GM04503 (cell line): ENCODE results near the gene RCOR1.

Experiments
- DNase-seq: peaks from one replicate; pipeline ENCODE4 v3.0.0-alpha.2; 2012; ENCODE audit warnings: low read depth

Gene RCOR1

DNA sequence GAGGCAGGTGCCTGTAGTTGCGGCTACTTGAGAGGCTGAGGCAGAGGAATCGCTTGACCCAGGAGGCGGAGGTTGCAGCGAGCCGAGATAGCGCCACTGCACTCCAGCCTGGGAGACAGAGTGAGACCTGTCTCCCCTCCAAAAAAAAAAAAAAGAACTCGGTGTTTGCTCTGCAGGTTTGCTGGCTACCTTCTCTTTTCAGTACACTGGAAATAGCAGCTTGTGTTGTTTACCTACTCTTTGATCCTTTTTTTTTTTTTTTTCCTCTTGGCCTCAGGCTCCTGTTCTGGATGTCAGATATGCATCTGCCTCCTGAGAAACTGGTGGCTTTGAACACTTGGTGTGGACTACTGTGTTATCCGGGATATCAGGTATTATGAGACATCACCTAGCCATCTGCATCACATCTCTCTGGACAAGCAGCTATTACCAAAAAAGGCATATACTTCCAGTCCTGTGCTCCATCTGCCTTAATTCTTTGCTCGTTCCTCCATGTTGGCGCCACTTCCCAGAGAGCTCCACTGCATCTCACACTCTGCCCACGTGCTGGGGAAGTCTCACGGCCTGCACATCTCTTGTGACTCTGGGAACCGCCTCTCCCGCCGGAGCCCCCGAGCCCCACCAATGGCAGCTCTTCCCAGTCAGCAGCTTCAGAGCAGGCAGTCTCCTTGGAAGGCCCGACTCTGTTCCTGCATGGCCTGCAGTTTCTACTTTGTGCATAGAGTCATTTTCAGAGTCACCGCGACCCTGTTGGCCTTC lies 133.9 kb downstream of the RCOR1 start:
- no peak for DNase-seq

DNA sequence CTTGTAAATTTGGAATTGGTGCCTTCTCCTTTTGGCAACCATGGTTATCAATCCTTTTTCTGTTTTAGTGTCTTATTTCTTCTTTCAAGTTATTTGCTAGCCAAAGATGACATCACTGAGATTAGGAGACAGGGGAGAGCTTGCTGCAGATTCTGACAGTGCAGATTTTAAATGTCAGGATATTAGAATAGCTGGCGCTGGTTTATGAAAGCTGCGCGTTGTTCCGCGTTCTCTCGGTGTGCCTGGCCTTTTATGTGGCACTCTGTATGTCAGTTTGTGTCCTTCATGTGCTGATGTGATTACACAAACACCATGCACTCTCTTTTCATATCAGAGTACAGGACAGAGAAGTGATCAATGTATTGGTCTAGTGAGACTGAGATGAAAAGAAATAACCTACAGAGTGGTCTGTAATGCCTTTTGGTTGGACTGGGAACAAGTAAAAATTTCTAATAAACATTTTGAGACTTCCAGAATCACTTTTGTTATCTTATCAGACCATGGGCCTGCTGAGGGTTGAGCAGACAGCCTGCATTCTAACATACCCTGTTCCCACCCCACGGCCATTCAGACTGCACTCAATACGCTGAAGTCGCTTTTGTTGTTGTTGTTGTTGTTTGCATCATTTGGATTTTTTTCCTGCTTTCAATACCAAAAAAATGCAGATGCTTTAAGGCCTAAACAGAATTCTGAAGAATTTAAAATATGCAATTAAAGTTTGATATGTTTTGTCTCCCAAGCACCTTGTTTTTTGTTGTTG lies 135.1 kb downstream of the RCOR1 start:
- DNase-seq = no peak

- no peak for DNase-seq
Measured at GRCh38 chr14:102728501-102728900, 136.1 kb downstream of the RCOR1 start.

GRCh38 chr14:102729268-102729667 lies 136.8 kb downstream of the RCOR1 start:
- no peak for DNase-seq

- DNase-seq = no peak
Measured at GRCh38 chr14:102729825-102730224, 137.4 kb downstream of the RCOR1 start.

DNA sequence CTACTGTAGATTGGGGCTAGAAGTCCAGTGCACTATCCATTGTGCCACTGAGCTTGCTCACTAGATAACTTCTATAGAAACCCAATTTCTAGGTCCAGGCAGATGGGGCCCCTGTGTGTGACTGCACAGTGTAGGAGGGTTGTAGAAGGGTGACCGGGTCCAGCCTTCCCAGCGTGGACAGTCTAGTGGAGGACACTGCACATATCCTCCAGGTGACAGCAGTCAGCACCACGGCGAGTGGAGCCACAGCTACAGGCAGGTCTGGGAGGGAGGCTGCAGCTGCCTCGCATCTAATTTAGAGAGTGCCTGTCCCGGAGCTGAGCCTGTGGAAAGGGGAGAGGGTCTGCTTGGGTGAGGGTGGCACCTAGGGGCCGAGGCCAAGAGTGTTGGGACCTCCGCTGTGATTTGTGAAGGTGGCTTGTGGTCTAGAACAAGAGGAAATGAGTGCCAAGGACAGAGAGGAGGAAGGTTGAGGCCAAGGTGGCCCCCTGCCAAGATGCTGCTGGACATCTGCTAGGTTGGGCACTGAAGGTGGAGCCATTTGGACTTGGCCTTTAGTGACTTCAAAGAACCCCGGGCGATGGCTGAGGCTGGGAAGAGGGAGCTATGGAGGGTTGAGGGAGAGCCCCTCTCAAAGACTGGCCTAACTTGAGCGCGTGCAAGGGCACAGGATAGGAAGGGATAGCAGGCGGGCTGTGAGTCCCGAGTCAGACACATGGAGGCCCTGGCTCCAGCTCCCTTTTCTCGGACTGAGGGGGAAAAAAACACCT lies 138.8 kb downstream of the RCOR1 start:
- no peak for DNase-seq

GRCh38 chr14:102731871-102732800 lies 139.7 kb downstream of the RCOR1 start:
- DNase-seq = no peak

GRCh38 chr14:102732924-102733323 lies 140.5 kb downstream of the RCOR1 start:
- DNase-seq = no peak

DNA sequence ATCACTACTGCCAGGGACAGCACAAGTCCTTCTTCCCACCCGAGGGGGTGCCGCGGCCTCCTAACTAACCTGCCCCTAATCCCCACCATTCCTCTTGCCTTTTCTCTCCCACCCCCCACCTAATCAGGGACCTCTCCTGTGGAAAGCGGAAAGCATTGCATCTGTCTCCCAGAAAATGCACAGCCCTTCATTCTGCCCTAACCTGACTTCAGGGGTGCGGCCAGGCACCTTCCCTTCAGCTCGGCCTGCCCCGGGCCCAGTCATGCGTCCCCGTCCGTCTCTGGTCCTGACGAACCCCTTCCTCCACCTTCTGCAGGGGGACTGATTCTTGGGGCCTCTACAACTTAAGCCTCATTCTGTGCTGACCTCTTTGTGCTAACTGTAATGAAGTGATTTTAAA lies 140.9 kb downstream of the RCOR1 start:
- DNase-seq = no peak

- DNase-seq = no peak
Measured at GRCh38 chr14:102734436-102734835, 142.0 kb downstream of the RCOR1 start.

GRCh38 chr14:102736956-102737355 lies 144.5 kb downstream of the RCOR1 start:
- no peak for DNase-seq

DNA sequence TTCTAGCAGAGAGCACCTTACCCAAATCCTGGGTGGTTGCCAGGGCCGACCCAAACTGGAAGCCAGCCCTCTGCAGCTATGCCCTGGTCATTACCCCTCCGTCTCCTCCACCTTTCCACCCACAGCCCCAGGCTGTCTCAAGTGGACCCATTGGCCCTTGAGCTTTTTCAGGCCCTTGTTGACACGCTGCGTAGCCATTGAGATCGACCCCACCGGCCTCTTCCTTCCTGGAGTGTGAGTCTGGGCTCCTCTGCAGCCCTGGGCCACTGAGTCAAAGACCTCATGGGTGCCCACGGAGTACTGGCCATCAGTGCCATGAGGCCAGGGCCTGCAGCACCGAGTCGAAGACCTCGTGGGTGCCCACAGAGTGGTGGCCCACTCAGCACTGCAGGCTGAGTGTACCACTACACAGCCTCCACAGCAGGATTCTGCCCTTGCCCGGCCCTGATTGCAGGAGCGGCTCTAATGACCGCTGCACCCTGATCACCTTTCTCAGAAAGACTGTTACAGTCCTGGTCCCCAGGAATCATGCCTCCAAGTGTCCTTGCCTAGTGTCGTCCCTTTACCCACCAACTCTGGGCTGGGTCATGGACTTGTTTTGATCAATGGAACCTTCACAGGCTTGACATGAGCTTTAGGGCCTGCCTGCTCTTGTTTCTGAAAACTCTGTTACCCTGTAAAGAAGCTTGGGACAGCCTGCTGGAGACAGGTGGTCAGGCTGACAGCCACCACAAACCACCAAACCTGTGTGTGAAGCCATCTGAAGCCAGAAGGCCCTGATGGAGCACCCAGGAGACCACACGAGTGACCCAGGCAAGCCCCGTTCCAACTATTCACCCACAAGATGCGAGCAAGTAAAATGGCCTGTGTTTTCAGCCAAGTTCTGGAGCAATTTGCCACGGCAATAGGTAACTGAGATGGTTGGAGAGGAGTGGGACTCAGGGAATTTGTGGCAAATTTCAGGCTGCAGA lies 145.2 kb downstream of the RCOR1 start:
- no peak for DNase-seq

DNA sequence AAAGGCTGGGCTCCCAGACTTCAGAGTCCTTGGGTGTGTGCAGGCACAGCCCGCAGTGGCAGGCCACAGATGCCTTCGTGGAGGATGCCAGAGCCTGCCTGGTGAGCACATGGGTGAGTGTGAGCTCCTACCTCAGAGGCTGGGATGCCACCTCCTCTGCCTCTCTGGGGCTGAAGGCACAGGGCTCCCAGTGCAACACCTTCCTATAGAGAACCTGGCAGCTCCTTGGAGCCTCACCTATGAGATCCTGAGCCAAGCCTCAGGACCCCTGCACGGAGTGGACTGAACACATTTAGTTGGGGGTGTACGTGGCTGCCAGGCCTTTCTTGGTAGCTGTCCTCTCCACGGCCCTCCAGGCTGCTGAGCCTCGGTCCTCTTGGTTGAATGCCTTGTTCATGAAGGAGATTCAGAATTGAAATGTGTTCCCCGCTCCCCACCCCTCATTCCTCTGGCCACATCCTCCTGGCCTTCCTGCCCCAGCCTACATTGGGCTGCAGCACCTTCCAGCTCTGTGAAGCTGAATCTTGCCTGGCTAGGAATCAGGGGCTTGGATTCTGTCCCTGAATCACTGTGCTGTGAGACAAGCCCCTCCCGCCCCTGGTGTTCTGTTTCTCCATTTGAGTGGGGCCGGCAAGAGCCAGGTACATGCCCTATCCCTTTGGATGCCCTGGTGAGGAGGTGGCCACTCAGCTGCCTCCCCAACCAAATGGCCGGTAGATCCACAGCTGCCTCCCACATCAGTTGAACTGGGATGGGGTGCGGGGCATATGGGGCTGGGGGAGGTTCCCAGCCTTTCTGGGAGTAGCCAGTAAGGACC lies 146.1 kb downstream of the RCOR1 start:
- DNase-seq = no peak

GRCh38 chr14:102739190-102739469 lies 146.7 kb downstream of the RCOR1 start:
- no peak for DNase-seq

DNA sequence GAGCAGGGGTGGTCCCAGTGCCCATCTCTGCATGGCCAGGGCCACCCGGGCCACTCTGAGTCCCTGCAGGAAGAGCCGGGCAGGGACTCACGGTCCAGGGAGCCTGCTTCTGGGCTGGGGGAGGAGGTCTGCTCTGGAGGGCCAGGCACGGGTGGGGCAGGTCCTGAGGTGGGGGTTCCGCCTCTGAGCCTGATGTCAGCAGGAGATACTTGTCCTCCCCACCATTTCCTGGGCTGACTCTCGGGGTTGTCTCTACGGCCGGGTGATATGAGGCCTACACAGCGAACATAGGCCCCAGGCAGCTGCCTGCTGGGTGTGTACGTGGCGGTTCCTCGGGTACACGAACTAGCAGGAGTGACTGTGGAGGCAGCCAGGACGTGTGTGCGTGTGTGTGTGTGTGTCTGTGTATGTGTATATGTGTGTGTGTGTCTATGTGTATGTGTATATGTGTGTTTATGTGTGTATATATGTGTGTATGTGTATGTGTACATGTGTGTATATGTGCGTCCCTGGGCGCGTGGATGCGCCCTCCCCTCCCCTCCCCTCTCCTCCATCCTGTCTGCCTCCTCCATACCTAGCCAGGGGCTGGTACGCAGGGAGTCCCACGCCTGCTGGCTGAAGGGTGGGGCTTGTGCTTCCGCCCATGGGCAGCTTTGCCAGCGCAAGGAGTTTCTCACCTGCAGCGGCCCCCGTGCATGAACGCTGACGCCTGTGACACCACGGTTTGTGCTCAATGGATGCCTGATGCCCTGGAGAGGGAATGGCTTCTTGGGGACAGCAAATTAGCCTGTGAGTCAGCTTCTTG lies 154.4 kb downstream of the RCOR1 start:
- DNase-seq = no peak

- no peak for DNase-seq
Measured at GRCh38 chr14:102748806-102749205, 156.4 kb downstream of the RCOR1 start.

GRCh38 chr14:102749393-102750305 lies 157.2 kb downstream of the RCOR1 start:
- no peak for DNase-seq

DNA sequence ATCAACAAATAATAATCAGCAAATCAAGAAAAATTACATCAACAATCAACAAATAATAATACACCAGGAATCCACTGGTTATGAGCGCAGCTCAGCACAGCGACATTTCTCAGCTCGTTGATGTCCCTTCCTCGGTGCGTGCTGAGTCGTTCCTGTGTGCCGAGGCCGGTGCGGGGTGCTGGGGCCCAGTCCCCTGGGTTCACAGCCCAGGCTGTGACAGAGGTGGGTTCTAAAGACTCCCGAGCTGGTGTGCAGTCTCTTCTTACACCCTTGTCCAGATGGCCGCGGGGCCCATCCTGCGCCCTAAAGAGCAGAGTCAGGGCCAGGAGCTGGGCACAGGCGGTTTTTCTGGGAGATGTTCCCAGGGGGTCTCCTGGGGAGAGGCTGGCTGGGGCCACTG lies 157.9 kb downstream of the RCOR1 start:
- DNase-seq = no peak
